A549 (cell line): ENCODE data around the gene CCDC150. TPM values are rescaled to one million over a fixed set of nuclear protein-coding genes. Genes with fewer than 3 reads are reported as not detected.

Experiments used
- ATAC-seq, 2 experiments: fragments of 200-7000 bp in 1 of 2; fragments of >200 bp in 1 of 2; cut with Nextera tagmentation in 1 of 2; cut with Tn5 transposase in 1 of 2; 3 replicates each; pipeline versions ENCODE4 v1.8.0 to v1.9.1; 2018 to 2020; ENCODE audit warnings: mild to moderate bottlenecking in 1 of 2, moderate library complexity in 1 of 2
- CTCF ChIA-PET: fragments of 300-600 bp; sonication (Branson Sonifier 250); formaldehyde crosslinking; extraction: SDS; loops from one replicate; lab custom pipeline; 2021; ENCODE audit warnings: antibody characterized with exemption, inconsistent platforms; lab: Yijun Ruan, JAX
- POLR2A ChIA-PET: fragments of 350-600 bp; formaldehyde crosslinking; extraction: SDS; loops from one replicate; lab custom pipeline; 2021; ENCODE audit warnings: antibody characterized with exemption, inconsistent platforms; lab: Yijun Ruan, JAX
- DNase-seq, 2 experiments: peaks; one replicate each; pipeline versions ENCODE4 v3.0.0 to v3.0.0-alpha.2; 2011 to 2016; ENCODE audit warnings: low read depth in 1 of 2, low spot score in 1 of 2
- FAIRE-seq: peaks from 2 replicates; lab custom pipeline; 2011; peaks lifted over from hg19 to GRCh38; lab: Jason Lieb, UNC
- H3K27ac ChIP-seq, 2 experiments: fragments of >200 bp; sonication (Bioruptor Twin); formaldehyde crosslinking; 3 replicates each; pipeline ENCODE4 v1.5.1; 2016 to 2017
- H3K4me1 ChIP-seq: fragments of >200 bp; sonication (Bioruptor Twin); formaldehyde crosslinking; 3 replicates; pipeline ENCODE4 v1.6.1; 2016
- H3K4me2 ChIP-seq: fragments of >200 bp; sonication (Bioruptor Twin); formaldehyde crosslinking; 3 replicates; pipeline ENCODE4 v1.6.1; 2016
- H3K4me3 ChIP-seq: fragments of >200 bp; sonication (Bioruptor Twin); formaldehyde crosslinking; 3 replicates; pipeline ENCODE4 v1.5.1; 2016
- H3K9me3 ChIP-seq: fragments of >200 bp; sonication (Bioruptor Twin); formaldehyde crosslinking; 3 replicates; pipeline ENCODE4 v1.6.1; 2016
- BCL3 ChIP-seq: fragments of >200 bp; sonication (Bioruptor Twin); formaldehyde crosslinking; IDR thresholded peaks from 3 replicates; pipeline ENCODE4 v1.6.1; 2016
- BHLHE40 ChIP-seq: IDR thresholded peaks from 2 replicates; pipeline ENCODE4 v1.6.1; 2012; ENCODE audit warnings: low read depth, low read length, inconsistent platforms
- CTCF ChIP-seq: fragments of >200 bp; sonication (Bioruptor Twin); formaldehyde crosslinking; IDR thresholded peaks from 3 replicates; pipeline ENCODE4 v1.5.1; 2016
- ELK1 ChIP-seq: fragments of 150-350 bp; IDR thresholded peaks from 2 replicates; pipeline ENCODE4 v1.6.1; 2014; ENCODE audit warnings: low read depth, mild to moderate bottlenecking, low read length
- EP300 ChIP-seq, 2 experiments: fragments of >200 bp; sonication (Bioruptor Twin); formaldehyde crosslinking; IDR thresholded peaks; 2 replicates in 1 of 2; 3 replicates in 1 of 2; pipeline ENCODE4 v1.6.1; 2016 to 2017
- FOSL2 ChIP-seq, 2 experiments: fragments of 450-650 bp in 1 of 2; fragments of >200 bp in 1 of 2; sonication (Bioruptor Twin) in 1 of 2; formaldehyde crosslinking; IDR thresholded peaks; 2 replicates each; pipeline versions ENCODE4 v1.5.0 to v1.6.1; 2016 to 2020; ENCODE audit warnings: mild to moderate bottlenecking in 1 of 2, moderate library complexity in 1 of 2
- FOXS1 ChIP-seq: fragments of 250-450 bp; sonication (Bioruptor Pico); IDR thresholded peaks from 2 replicates; pipeline ENCODE4 v1.5.0; 2020; ENCODE audit warnings: mild to moderate bottlenecking, moderate library complexity
- KDM1A ChIP-seq: fragments of 200-600 bp; sonication (generic); IDR thresholded peaks from 2 replicates; pipeline ENCODE4 v1.6.1; 2016; ENCODE audit warnings: low read depth, mild to moderate bottlenecking
- MYC ChIP-seq: IDR thresholded peaks from 2 replicates; pipeline ENCODE4 v1.6.1; 2012; ENCODE audit warnings: mild to moderate bottlenecking, inconsistent platforms, low read length, improper control_type of control experiment, borderline replicate concordance
- POLR2AphosphoS2 ChIP-seq: conservative IDR thresholded peaks from 2 replicates; pipeline ENCODE4 v1.6.1; 2012; ENCODE audit warnings: low read length, improper control_type of control experiment, inconsistent platforms
- RAD21 ChIP-seq, 2 experiments: fragments of >200 bp in 1 of 2; sonication (Bioruptor Twin) in 1 of 2; formaldehyde crosslinking in 1 of 2; IDR thresholded peaks in 1 of 2; conservative IDR thresholded peaks in 1 of 2; 2 replicates in 1 of 2; 3 replicates in 1 of 2; pipeline ENCODE4 v1.6.1; 2012 to 2018; ENCODE audit warnings: inconsistent platforms in 1 of 2
- RFX5 ChIP-seq: fragments of 450-650 bp; IDR thresholded peaks from 2 replicates; pipeline ENCODE4 v1.7.1; 2014; ENCODE audit warnings: antibody characterized with exemption, mild to moderate bottlenecking, moderate library complexity
- SMC3 ChIP-seq: fragments of >200 bp; sonication (Bioruptor Twin); formaldehyde crosslinking; IDR thresholded peaks from 3 replicates; pipeline ENCODE4 v1.6.1; 2018; ENCODE audit warnings: inconsistent platforms
- SREBF2 ChIP-seq: fragments of 450-650 bp; IDR thresholded peaks from 2 replicates; pipeline ENCODE4 v1.6.1; 2014; ENCODE audit warnings: mild to moderate bottlenecking, moderate library complexity
- TFCP2L1 ChIP-seq: fragments of 250-450 bp; sonication (Bioruptor Pico); IDR thresholded peaks from 2 replicates; pipeline ENCODE4 v1.5.0; 2021; ENCODE audit warnings: mild to moderate bottlenecking
- ZSCAN20 ChIP-seq: fragments of 250-450 bp; sonication (Bioruptor Pico); IDR thresholded peaks from 2 replicates; pipeline ENCODE4 v1.8.0; 2022; ENCODE audit warnings: mild to moderate bottlenecking, moderate library complexity
- WGBS: methylation state at CpG from one replicate; pipeline ENCODE4 v1.1.6; 2017; ENCODE audit errors: missing lambda C conversion rate; 5-methylcytosine and 5-hydroxymethylcytosine counted together
- polyA plus RNA-seq, 4 experiments: library from polyadenylated mRNA; depleted of rRNA in 3 of 4; stranded (reverse); fragments of >200 nt; fragmentation: RNase III in 1 of 4; extraction: RNeasy Plus Mini Kit Qiagen cat#74134 plus additional on column Dnase treatment in 1 of 4; gene quantifications; 2 replicates in 3 of 4; 3 replicates in 1 of 4; pipeline ENCODE4 v1.2.3, GENCODE V29; 2011 to 2017

CCDC150 gene
- polyA plus RNA-seq, 2 of the 4 experiments (the other 2 are of a cell fraction): 14.2 to 17.7 TPM

- 50% methylated on average over 8 of the region's 8 CpGs for WGBS
- peak; percentile 91 to 98 for ATAC-seq
- no peak overlapping the region for H3K27ac ChIP-seq
- peak; percentile 27 to 79 for DNase-seq
- H3K4me3 ChIP-seq: no peak overlapping the region
- H3K4me2 ChIP-seq: no peak overlapping the region
- POLR2A ChIA-PET: no interaction called here
- TF ChIP-seq SREBF2 (no peak), RAD21 (conservative IDR thresholded peaks at IDR 0.05 in 1 of 2, IDR thresholded peaks at IDR 0.05 in 1 of 2) (peak; percentile 25 to 50; a peak in 2 of 5 replicates), CTCF (peak; percentile 67), SMC3 (peak; percentile 39; the same call in 1 of the 3 replicates)
- CTCF ChIA-PET: interaction anchor here (0.5 to 1.8 kb wide), 15 partner anchors 9 to 627 kb away, joined by 3 to 13 read pairs (median 5); no protein-coding TSS in a partner anchor
- peaks cover 6% of the 10 kb centered on the region; the same call in 1 of the 3 replicates for H3K9me3 ChIP-seq
- no peak for FAIRE-seq
- H3K4me1 ChIP-seq: no peaks in the 10 kb centered on the region
Measured at GRCh38 chr2:196750977-196751631, 111.6 kb downstream of the CCDC150 start.

- DNase-seq: peak in 1 of 2 experiments; percentile 12
- ATAC-seq: peak; percentile 50 to 64; a peak in 4 of 6 replicates
- TF ChIP-seq SMC3: peak; percentile 34; the same call in 2 of the 3 replicates
- peak; percentile 53 to 59 for TF ChIP-seq RAD21 (conservative IDR thresholded peaks at IDR 0.05 in 1 of 2, IDR thresholded peaks at IDR 0.05 in 1 of 2)
- no peak for TF ChIP-seq KDM1A
- TF ChIP-seq CTCF: peak; percentile 45
- TF ChIP-seq, all 56 proteins: peak for 3
- Histone ChIP-seq H3K4me1 (no peaks in the 10 kb centered on the region), H3K4me3 (no peak overlapping the region), H3K27ac (no peak overlapping the region), H3K4me2 (no peak overlapping the region), H3K9me3 (peaks cover 3% of the 10 kb centered on the region; the same call in 1 of the 3 replicates)
- WGBS: 87% methylated on average over 3 of the region's 3 CpGs
- no peak for FAIRE-seq
- ChIA-PET POLR2A (no interaction called here), CTCF (interaction anchor here (0.7 to 1.6 kb wide), 3 partner anchors 8 to 251 kb away, joined by 3 to 9 read pairs (median 3); no protein-coding TSS in a partner anchor)
Measured at GRCh38 chr2:196758474-196759377, 119.2 kb downstream of the CCDC150 start.

GRCh38 chr2:196759378-196759706, 119.8 kb downstream of the CCDC150 start:
- no peak for FAIRE-seq
- ATAC-seq: no peak
- Histone ChIP-seq H3K4me3 (no peak overlapping the region), H3K4me2 (no peak overlapping the region), H3K4me1 (no peaks in the 10 kb centered on the region), H3K9me3 (no peaks in the 10 kb centered on the region; the same call in 2 of the 3 replicates), H3K27ac (no peak overlapping the region)
- ChIA-PET CTCF (interaction anchor here (1.0 to 1.6 kb wide), 2 partner anchors 8 to 16 kb away, joined by 3 to 9 read pairs; no protein-coding TSS in a partner anchor), POLR2A (no interaction called here)
- 82% methylated on average over 5 of the region's 5 CpGs for WGBS
- no peak for DNase-seq
- TF ChIP-seq TFCP2L1 (CRISPR knock-in tag) (no peak), RFX5 (no peak), ZSCAN20 (CRISPR knock-in tag) (no peak), FOXS1 (CRISPR knock-in tag) (no peak), BHLHE40 (no peak), POLR2AphosphoS2 (no peak), FOSL2 (IDR thresholded peaks at IDR 0.05) (no peak), FOSL2 (CRISPR knock-in tag; IDR thresholded peaks at IDR 0.05) (no peak), BCL3 (no peak), ELK1 (no peak), MYC (no peak), EP300 (IDR thresholded peaks at IDR 0.05) (no peak)
